ENCODE measurements around the gene RARS1. TPM values are rescaled to one million over a fixed set of nuclear protein-coding genes. Genes with fewer than 3 reads are reported as not detected.

RARS1 gene
- total RNA-seq, result 63.4 TPM

DNA sequence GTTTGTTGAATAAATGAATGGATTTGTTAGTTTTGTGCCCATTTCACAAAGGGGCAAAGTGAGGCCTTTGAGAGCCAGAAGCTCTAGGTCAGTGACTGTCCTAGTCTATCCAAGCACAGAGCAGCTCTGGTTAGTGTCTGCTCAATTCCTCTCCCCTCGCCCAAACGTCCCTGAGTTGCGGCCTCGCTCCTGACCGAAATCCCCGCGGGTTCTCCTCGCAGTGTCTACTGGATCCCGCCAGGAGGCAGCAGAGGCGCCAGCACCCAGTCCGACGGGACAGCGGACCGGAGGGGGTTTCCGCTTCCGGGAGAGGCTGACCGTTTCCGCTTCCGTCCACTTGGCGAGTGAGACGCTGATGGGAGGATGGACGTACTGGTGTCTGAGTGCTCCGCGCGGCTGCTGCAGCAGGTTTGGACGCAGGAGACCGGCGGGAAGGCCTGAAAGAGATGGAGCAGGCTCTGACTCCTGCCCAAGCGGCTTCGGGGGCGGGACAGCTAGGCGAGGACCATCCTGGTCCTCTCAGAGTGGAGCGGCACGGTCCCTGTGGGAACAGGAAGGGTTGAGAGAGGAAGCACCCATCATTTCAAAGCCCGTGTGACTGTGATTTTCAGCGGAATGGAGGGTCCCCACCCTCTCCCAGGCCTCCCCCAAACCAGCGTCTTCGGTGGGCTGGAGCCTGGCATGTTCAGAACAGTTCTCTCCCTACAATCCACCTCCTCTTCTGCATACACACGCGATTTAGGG is at the start of gene RARS1:
TSS of gene RARS1 (plus strand) at position 336 of the 744 bp plus-strand sequence. CDS start at position 364, 28 bp downstream.
- peak; percentile 93 for DNase-seq (ENCODE audit: low spot score)

DNA sequence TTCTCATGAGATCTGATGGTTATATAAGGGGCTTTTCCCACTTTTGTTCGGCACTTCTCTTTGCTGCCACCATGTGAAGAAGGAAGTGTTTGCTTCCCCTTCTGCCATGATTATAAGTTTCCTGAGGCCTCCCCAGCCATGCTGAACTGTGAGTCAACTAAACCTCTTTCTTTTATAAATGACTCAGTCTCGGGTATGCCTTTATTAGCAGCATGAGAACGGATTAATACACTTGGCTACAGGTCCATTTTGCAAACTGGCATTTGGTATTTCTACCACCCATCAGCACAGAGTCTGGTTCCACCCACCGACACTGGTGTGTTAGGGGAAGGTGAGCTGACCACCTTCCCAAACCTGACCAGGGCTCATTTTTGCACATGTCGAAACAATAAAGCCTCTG is 47.9 kb upstream of the RARS1 start:
- DNase-seq (ENCODE audit: low spot score), result no peak

DNA sequence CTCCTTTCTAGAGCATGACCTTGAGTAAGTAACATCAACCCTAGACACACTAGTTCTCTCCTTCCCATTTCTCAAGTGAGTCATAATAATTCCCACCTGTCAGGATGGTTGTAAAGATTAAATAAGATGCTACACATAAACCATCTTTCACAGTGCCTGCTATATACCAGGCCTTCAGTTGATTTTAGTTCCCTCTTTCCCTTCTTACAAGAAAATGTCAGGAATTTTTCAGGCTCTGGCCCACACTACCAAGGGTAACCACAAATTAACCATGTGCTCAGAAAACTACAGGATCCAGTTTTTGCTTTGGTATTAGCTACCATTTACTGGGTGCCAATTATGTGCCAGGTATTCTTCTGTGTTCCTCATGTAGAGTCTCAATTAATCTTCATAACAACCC is 42.7 kb upstream of the RARS1 start:
- no peak for DNase-seq (ENCODE audit: low spot score)

DNA sequence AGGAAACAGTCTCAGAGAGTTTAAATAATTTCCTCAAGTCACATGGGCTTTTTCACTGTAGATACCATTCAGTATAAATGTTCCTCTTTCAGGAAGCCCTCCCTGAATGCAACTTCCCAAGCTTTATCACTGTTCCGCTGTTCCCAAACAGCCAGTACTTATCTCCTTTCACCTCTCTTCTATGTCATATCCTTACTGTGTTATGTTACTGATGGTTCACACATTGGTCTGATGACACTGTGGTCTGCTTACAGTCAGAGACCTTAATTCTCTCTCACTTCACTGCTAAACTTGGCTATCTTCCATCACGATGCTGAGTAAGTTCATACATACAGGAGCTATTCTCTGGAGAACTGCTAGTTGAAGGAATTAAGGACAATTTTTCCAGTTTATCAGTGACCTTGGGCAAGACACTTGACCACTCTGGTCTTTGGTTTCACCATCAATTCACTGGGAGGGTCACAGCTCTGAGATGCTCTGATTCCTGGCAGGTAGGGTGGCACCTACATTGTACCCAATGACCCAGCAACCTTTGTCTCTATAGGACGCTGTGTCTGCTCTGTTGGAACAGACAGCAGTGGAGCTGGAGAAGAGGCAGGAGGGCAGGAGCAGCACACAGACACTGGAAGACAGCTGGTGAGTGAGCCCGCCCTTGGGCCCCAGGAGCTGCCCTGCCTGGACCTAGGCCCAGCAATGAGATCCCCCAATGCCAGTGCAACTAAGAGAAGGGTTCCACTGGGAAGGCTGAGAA is 42.1 kb upstream of the RARS1 start:
- no peak for DNase-seq (ENCODE audit: low spot score)

DNA sequence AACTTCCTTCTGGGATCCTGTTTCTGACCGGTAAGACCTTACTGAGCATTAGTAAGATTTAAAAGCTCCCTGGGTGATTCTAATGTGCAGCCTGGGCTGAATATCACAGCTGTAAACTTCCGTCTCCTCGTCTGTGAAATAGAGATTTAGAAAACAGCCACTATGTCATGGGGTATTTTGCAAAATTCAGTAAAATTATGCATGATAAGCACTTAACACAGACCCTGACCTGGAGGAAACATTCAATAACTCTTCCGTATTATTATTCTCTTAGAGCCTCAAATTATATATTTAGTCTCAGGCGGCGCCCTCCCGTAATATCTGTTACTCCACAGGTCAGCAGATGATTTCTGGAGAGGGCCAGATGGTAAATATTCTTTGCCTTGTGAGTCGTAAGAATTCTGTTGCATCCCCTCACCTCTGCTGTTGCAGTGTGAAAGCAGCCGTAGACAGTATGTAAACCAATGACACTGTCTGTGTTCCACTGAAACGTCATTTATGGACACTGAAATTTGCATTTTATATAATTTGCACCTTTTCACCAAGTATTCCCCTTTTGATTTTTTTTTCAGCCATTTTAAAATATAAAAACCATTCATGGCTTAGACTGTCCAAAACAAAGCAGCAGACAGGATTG is 39.2 kb upstream of the RARS1 start:
- DNase-seq (ENCODE audit: low spot score), result no peak

DNA sequence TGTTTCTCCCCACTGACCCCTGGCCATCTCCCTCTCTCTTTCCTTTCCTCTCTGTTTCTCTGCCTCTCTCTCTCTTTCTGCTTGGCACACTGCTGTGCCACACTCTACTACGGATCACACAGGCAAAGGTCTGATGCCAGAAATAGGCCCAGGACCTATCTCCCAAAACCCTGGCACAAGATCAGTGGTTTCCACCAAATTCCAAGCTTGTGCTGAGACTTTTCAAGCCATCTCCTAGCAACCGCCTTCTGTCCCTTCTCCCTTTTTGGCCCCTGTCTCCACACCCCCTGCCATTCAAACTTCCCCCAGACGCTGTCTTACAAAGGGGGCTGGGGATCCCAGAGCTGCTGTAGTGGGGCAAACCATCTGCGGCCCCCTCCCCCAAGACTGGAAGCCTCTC is 38.5 kb upstream of the RARS1 start:
- DNase-seq (ENCODE audit: low spot score), result no peak

DNA sequence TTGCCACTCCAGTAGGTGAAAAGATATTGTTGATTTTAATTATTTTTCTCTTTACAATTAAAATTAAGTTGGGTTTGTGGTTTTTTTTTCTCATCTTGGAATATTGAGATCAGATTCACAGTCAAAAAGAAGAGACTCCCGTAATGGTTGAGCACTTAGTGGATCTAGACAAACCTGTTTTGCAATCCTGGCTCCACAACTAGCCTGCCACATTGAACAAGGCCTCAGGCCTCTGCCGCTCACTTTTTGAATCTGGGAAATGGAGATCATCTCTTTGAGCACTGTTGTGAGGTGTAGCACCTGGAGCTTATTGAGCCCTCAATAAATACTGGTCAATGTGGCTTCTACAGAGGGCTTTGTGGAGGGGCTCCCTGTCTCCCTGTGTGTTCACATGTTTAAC is 37.1 kb upstream of the RARS1 start:
- no peak for DNase-seq (ENCODE audit: low spot score)

DNA sequence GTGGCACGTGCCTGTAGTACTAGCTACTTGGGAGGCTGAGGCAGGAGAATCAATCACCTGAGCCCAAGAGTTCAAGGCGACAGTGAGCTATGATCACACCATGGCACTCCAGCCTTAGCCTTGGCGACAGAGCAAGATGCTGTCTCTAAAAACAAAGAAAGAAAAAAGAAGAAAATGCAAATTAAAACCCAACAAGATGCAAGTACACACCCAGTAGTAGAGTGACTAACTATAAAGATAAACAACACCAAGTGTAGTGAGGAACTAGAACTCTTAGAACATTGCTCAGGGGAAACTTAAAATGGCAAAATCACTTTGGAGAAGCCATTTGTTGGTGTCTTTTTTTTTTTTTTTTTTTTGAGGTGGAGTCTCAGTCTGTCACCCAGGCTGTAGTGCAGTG is 34.7 kb upstream of the RARS1 start:
- DNase-seq (ENCODE audit: low spot score), result no peak

DNA sequence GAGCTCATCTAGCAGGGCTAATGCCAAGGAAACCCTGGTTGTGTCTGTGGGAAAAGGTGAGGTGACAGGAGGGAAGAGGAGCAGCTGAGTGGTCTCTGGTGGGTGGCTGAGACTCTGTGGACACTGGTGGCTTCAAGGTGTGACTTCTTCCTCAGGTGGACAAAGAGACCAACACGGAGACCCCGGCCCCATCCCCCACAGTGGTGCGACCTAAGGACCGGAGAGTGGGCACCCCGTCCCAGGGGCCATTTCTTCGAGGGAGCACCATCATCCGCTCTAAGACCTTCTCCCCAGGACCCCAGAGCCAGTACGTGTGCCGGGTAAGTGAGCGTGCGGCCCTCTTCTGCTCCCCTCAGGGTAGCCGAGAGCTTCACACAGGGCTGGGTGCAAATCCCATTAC is 31.1 kb upstream of the RARS1 start:
- no peak for DNase-seq (ENCODE audit: low spot score)

DNA sequence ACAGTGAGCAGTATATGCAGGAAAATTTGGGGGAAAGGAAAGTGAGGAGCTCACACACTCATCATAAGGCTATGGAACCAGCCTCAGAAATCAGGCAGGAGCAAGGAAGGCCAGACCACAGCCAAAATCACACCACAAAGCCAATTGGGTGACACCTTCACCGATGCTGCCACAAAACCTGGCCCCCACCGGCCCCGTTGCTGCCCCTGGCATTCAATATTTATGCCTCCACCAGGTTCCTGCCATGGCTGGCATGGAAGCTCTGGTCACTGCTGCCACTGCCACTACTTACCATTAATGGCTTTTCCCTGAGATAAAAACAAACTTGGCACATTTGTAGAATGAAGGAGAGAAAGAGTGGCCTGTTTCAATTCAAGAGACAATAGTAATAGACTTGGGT is 28.7 kb upstream of the RARS1 start:
- DNase-seq (ENCODE audit: low spot score), result no peak

DNA sequence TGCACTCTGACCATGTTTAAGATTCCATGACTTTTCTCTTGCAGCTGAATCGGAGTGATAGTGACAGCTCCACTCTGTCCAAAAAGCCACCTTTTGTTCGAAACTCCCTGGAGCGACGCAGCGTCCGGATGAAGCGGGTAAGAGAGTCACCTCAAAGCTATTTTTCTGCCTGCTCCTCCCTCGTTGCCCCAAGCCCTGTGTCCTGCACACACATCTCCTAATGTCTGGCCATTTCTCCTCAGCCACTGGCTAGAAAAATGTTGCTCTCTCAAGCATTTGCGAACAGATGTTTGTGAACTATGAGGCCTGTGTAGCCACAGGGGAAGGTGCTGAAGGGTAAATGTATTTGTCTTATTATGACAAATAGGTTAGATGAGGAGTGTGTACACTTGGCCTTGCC is 25.7 kb upstream of the RARS1 start:
- no peak for DNase-seq (ENCODE audit: low spot score)

DNA sequence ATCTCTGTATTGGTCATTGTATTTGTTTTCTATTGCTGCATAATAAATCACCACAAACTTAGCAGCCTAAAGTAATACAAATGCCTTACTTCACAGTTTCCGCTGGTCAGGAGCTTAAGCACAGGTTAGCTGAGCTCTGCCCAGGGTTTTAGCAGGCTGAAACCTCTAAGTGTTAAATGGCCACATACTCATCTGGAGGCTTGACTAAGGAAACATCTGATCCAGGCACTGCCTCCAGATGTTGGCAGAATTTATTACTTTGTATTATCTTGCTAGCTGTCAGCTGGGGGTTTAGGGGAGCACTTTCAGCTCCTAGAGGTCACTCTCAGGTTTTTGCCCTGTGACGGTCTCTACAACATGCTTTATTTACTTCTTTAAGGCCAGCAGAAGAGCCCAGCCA is 23.2 kb upstream of the RARS1 start:
- DNase-seq (ENCODE audit: low spot score), result no peak

DNA sequence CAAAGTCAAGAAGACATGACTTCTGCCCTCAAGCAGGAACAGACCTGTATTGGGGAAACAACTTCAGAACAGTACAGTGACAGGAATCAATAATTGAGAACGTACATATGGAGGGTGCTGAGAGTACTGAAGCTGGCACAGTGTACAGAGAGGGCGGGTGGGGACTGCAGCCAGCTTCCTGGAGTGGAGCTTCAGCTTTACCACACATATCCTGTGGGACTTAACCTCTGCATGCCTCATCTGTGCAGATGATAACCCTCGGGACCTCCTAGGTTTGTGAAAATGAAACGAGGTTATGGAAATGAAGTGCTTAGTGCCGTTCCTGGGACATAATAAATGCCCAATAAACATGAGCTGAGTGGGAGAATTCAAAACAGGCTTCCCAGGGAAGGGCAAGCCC is 22.1 kb upstream of the RARS1 start:
- DNase-seq (ENCODE audit: low spot score), result no peak

DNA sequence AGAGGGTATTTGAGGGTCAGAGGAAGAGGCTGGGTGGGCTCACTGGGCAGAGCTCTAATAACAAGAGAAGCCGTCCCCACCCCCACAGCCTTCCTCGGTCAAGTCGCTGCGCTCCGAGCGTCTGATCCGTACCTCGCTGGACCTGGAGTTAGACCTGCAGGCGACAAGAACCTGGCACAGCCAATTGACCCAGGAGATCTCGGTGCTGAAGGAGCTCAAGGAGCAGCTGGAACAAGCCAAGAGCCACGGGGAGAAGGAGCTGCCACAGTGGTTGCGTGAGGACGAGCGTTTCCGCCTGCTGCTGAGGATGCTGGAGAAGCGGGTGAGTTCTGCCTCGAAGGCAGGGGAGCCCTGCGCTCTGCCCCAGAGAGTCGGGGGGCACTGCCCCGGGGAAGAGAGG is 21.6 kb upstream of the RARS1 start:
- no peak for DNase-seq (ENCODE audit: low spot score)

DNA sequence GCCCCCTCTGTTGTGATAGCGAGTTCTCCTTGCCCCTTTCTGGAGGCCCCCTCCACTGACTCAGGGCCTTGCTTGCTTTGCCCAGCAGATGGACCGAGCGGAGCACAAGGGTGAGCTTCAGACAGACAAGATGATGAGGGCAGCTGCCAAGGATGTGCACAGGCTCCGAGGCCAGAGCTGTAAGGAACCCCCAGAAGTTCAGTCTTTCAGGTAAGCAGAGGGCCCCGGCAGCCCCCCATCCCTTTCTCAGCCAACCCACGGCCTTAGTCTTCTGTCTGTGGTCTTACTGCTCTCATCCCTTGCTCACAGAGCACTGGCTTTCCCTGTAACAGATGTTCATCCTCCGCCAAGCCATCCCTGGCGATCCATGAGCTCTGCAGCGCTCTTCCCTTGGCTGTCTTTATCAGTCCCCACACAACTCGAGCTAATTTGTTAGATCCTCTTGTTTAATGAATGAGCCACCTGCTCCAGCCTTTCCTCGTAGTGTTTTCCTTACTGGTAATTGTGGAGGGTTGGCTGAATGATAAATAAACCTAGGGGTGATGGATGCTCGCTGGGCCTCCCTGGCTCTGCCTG is 18.4 kb upstream of the RARS1 start:
- DNase-seq (ENCODE audit: low spot score), result no peak

DNA sequence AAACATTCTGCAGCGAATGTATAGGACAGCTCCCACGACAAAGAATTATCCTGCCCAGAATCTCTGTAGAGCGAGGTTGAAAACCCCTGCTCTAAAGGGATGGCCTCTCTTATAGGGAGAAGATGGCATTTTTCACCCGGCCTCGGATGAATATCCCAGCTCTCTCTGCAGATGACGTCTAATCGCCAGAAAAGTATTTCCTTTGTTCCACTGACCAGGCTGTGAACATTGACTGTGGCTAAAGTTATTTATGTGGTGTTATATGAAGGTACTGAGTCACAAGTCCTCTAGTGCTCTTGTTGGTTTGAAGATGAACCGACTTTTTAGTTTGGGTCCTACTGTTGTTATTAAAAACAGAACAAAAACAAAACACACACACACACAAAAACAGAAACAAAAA is 17.4 kb upstream of the RARS1 start:
- no peak for DNase-seq (ENCODE audit: low spot score)

DNA sequence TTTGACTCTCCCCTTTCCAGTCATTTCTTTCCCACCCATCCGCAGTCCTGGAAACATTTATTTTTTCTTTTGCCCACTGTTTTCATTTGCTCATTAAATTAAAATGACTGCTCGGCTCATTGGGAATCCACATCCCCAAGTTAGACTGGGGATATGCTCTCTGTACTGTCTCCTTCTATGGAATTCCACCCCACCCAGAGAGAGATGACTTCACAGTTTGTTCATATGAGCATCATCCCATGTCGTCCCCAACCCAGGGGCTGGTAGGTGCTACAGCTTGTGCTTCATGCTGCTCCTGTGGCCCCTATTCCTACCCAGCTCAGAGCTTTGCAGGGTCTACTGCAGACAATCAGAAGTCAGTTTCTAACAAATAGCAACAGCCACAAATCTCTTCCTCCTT is 16.5 kb upstream of the RARS1 start:
- DNase-seq (ENCODE audit: low spot score), result no peak

DNA sequence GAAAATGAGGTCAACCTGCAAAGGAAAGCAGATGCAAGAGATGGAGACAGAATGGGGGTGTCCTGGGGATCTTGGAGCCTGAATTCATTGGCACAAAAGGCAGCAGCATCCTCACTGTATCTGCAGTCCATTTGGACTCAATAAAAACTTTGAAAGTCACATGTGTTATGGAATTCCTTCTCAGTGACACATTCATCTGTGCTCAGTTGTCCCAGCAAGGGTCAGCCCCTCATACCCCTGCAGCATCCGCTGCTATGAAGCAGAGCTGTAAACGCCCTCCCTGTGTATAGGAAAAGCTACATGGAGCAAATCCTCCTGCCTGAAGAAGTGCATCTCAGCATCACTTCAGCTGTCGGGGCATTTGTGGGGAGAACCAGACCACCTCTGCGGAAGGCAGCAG is 14.5 kb upstream of the RARS1 start:
- no peak for DNase-seq (ENCODE audit: low spot score)

DNA sequence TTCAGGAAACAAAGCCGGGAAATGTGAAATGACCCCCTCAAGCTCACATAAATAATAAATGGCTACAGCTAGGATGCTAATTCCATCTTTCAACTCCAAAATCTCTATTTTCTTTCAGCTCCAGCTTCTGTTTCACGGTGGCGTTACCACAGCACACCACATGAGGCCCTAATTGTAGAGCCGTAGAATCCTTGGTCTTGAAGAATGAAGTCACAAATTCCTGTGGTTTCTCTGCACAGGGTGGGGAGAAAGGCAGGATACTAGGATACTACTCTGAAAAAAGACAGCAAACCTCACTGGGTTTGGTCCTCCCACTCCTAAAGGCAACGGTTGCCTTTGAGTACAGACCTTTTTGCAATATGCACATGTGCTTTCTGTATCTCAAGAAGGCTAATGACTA is 13.9 kb upstream of the RARS1 start:
- DNase-seq (ENCODE audit: low spot score), result no peak

DNA sequence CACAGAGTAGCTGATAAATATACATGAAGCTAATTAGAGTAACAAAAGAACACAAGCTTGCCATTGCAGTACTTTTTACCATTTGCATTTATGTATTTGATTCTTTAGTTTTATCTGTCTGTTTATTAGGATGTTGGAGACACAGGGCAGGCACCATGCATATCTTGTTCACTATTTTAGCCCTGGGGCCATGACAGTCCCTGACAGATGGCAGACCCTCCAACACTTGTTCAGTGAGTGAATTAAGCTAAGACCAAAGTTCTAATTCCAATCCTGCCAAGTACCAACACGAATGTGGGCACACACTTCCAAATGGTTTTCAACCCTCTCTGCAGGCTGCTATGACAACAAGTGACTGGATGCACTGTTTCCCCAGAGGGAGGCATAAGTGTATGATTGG is 12.0 kb upstream of the RARS1 start:
- DNase-seq (ENCODE audit: low spot score), result no peak

DNA sequence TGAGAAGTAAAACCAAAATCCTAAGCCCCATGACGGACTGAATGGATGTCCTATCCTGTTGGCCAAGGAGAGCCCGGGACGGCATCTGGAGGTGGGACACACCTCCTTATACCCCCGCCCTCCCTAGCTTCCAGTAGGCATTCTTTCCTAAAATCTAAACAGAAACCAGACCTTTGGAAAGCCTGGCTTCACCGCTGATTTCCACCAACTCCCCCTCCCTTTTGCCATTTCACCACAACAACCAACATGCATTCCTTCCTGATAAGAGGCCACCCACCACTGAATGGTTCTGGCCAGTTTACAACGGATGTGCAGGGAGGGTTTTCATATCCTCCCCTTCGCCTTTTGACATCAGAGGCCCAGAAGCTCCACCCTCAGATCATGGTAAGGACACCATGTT is 9.2 kb upstream of the RARS1 start:
- DNase-seq (ENCODE audit: low spot score), result no peak

DNA sequence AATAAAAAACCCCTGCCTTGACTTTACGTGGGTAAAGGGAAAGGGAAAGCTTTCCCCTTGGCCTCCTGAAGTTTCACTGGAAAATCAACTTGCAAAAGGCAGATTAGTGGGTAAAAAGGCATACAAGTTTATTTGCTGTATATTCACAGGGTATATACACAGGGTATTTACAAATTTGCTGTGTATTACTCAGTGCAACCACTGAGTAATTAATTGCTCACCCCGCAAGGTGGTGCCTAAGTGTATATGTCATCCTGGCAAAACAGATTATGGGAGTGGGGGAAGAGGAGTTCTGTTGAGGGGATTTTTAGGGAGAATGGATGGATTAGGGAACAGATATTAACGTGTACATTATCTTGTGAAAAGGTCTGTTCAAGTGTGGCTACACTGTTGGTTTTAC is 7.1 kb upstream of the RARS1 start:
- no peak for DNase-seq (ENCODE audit: low spot score)

DNA sequence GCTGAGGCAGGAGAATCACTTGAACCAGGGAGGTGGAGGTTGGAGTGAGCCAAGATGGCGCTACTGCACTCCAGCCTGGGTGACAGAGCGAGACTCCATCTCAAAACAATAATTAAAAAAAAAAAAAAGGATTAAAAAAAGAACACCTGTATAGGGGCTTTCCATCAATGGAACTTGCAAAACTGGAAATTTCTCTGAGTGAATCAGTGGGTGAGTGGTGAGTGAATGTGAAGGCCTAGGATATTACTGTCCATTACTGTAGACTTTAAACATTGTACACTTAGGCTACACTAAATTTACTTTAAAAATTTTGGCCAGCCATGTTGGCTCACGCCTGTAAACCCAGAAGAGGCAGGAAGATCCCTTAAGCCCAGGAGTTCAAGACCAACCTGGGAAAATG is 5.7 kb upstream of the RARS1 start:
- no peak for DNase-seq (ENCODE audit: low spot score)

Measured in mucosa of gallbladder (tissue), 1 donor.